ENCODE data around the gene GPR68.
"Not testable (repeated sequence)": the region's sequence is repeated elsewhere in the genome, so short reads cannot be mapped to it uniquely, and the experiment has no call there.

GPR68 gene

DNA sequence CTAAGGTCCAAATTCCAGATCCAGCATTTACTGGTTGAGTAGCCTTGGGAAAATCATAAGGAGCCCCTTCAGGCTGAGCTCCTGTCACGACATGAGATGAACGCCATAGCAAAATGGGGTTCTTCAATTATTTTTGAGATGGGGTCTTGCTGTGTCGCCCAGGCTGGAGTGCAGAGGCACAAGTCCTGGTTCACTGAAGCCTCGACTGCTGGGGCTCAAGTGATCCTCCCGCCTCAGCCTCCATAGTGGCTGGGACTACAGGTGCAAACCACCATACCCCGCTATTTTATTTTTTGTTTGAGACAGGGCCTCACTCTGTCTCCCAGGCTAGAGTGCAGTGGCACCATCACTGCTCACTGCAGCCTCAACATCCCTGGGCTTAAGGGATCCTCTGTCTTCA, 25.7 kb upstream of the GPR68 start:
- peak overlapping the region; percentile 82 for H3K27ac Mint-ChIP-seq (ENCODE audit: low read depth)
- no peaks in the 10 kb centered on the region for H3K27me3 Mint-ChIP-seq
- peaks cover 57% of the 10 kb centered on the region for H3K36me3 Mint-ChIP-seq (ENCODE audit: insufficient read depth)
- no peak for ATAC-seq (replicated peaks; ENCODE audit: extremely low read depth, poor library complexity, severe bottlenecking)
- no peak overlapping the region for H3K4me3 Mint-ChIP-seq
- H3K9me3 Mint-ChIP-seq = no peaks in the 10 kb centered on the region
- peaks cover 38% of the 10 kb centered on the region for H3K4me1 Mint-ChIP-seq
- no peak for DNase-seq (ENCODE audit: low spot score in 2 of 2)

DNA sequence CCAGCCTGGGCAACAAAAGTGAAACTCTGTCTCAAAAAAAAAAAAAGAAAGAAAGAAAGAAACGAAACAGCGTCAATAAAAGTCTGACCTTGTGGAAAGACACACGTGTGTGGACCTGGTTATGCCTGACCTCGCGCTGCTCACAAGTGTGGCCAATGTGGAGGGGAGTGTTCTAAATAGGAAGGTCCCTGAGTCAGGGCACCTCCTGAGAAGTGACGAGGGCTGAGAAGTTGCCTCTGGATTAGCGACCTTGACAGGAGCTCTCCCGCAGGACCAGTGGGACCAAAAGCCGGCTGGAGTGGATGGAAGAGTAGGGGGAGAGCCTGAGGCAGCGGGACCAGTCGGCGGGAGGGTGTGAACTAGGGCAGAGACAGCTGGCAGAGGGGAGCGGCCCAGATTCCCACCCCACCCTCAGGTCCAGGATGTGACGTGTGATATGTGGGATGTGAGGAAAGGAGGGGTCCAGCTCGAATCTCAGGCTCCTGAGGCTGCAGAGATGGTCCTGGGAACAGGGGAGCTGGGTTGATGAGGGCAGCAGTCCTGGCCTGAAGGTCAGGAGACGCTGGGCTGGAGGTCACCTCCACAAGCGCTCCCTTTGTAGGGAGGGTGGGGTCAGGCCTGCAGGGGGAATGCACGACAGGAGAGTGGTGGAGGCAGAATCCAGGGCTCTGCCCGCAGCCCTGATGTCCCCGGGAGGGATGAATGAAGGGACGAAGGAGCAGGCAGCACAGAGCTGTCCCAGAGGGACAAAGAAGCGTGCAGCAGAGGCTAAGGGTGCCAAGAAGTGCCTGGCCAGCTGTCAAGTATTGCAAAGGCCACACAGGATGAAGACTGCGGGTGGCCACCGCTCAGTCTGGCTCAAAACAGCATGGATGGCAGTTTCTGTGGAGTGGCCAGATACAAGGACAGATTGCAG, 24.8 kb upstream of the GPR68 start:
- peaks cover 54% of the 10 kb centered on the region for H3K36me3 Mint-ChIP-seq (ENCODE audit: insufficient read depth)

DNA sequence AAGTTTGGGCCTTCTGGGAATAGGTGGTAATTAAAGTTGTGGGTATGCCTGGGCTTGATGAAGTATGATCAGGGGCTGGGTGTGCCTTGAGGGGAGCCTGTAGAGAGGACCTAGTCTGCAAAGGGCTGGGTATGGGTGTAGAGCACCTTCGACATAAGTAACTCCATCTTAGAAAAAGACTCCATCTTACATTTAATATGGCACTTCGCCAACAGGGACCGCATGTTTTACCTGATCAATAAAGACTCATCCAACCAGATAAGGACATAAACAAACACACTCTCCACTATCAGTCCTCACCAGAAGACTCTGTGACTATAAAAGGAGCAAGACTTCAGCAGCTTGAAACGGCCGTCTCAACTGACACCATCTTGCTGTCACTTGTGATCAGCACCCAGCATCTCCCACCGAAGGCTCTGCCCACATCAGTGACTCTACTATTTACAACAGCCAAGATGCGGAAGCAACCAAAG, 23.5 kb upstream of the GPR68 start:
- DNase-seq (ENCODE audit: low spot score in 2 of 2) (no peak), ATAC-seq (replicated peaks; ENCODE audit: extremely low read depth, poor library complexity, severe bottlenecking) (no peak)
- peaks cover 53% of the 10 kb centered on the region for H3K4me1 Mint-ChIP-seq
- peaks cover 55% of the 10 kb centered on the region for H3K36me3 Mint-ChIP-seq (ENCODE audit: insufficient read depth)
- H3K4me3 Mint-ChIP-seq = no peak overlapping the region
- H3K27me3 Mint-ChIP-seq = no peaks in the 10 kb centered on the region
- no peaks in the 10 kb centered on the region for H3K9me3 Mint-ChIP-seq
- H3K27ac Mint-ChIP-seq (ENCODE audit: low read depth) = peak overlapping the region; percentile 82

More for the DNA sequence above, 24.8 kb upstream of the GPR68 start:
- H3K4me1 Mint-ChIP-seq = peaks cover 45% of the 10 kb centered on the region
- peak overlapping the region; percentile 82 for H3K27ac Mint-ChIP-seq (ENCODE audit: low read depth)
- H3K27me3 Mint-ChIP-seq = no peaks in the 10 kb centered on the region
- no peaks in the 10 kb centered on the region for H3K9me3 Mint-ChIP-seq
- DNase-seq (ENCODE audit: low spot score in 2 of 2) (no peak), ATAC-seq (replicated peaks; ENCODE audit: extremely low read depth, poor library complexity, severe bottlenecking) (no peak)
- H3K4me3 Mint-ChIP-seq = peak overlapping the region; percentile 33

DNA sequence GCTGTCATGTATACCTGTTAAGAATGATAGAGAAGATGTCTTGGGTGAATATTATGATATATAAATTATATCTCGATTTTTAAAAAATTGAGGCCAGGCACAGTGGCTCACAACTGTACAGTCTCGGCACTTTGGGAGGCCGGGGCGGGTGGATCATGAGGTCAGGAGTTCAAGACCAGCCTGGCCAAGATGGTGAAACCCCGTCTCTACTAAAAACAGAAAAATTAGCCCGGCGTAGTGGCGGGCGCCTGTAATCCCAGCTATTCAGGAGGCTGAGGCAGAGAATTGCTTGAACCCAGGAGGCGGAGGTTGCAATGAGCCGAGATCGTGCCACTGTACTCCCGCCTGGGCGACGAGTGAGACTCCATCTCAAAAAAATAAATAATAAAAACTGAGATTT, 21.8 kb upstream of the GPR68 start:
- ATAC-seq (replicated peaks; ENCODE audit: extremely low read depth, poor library complexity, severe bottlenecking); H3K9me3 Mint-ChIP-seq; H3K27me3 Mint-ChIP-seq; DNase-seq (ENCODE audit: low spot score in 2 of 2): not testable (repeated sequence)
- peaks cover 51% of the 10 kb centered on the region for H3K36me3 Mint-ChIP-seq (ENCODE audit: insufficient read depth)
- peak overlapping the region; percentile 82 for H3K27ac Mint-ChIP-seq (ENCODE audit: low read depth)
- H3K4me3 Mint-ChIP-seq = peak overlapping the region; percentile 28
- peaks cover 53% of the 10 kb centered on the region for H3K4me1 Mint-ChIP-seq

DNA sequence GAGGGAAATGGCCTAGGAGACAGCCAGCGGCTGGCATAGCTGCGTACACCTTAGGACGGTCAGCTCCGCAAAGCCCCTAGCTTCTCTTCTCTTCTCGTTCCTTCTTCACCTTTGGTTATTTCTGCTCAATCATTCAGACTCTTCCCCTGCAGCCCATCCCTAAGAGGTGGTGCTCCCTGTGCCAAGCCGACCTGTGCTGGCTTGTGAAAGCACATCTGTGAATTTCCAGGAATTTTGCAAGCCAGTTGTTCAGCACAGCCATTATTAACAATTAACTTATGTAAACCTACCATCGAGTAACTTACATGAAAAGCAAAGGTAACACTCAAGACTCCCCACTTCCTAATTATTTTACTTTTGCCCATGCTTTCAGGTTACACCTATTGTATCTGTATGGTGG, 20.9 kb upstream of the GPR68 start:
- H3K4me1 Mint-ChIP-seq = peaks cover 62% of the 10 kb centered on the region
- peak overlapping the region; percentile 82 for H3K27ac Mint-ChIP-seq (ENCODE audit: low read depth)
- no peaks in the 10 kb centered on the region for H3K27me3 Mint-ChIP-seq
- H3K4me3 Mint-ChIP-seq = peak overlapping the region; percentile 28
- DNase-seq (ENCODE audit: low spot score in 2 of 2) (no peak), ATAC-seq (replicated peaks; ENCODE audit: extremely low read depth, poor library complexity, severe bottlenecking) (no peak)
- H3K36me3 Mint-ChIP-seq (ENCODE audit: insufficient read depth) = peaks cover 51% of the 10 kb centered on the region
- no peaks in the 10 kb centered on the region for H3K9me3 Mint-ChIP-seq

DNA sequence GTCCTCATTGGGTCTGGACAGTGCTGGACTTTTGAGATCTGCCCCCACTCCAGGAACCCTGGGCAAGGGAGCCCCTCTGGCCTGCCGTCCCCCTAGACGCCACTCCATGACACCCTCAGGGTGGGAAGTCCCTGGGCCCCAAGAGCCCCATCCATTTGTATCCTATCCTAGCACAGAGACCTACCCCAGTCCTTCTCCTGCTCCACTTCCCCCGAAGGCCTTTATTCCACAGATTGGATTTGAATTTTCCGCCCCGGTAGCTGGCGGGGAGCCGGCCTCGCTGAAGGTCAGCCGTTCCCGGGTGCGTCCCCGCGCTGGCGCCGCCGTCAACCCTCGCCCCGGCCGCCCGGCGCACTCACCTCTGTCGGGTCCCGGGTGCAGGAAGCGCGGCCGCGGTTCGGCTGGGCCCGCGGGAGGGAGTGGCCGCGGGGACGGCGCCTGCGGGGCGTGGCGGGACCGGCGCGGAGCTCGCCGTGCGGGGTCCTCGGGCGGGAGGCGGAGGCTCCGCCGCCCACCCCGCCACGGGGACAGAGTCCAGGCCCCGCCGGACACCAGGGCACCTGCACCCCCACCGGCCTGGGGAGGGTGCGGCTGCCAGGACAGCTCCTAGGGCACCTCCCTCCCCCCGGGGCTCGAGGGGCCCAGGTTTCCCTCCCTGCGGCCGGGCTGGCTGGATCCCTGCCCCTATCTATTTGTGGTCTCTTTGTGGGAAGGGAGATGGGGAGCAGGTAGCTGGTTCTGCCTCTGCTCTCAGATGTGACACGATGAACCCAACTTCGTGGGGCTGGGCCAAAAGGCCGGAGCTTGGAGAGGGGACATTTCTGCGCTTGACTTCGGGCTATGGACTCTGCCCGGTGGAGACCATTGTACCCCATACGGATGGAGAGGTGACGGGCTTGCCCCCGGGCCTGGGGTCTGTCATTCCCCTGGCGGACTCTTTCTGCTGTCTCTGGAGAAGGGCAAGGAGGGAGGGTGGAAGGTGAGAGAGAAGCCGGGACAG, 19.9 kb upstream of the GPR68 start:
- DNase-seq (ENCODE audit: low spot score in 2 of 2) (no peak), ATAC-seq (replicated peaks; ENCODE audit: extremely low read depth, poor library complexity, severe bottlenecking) (peak; percentile 26)
- Mint-ChIP-seq H3K4me3 (peak overlapping the region; percentile 62), H3K9me3 (no peaks in the 10 kb centered on the region), H3K4me1 (peaks cover 62% of the 10 kb centered on the region), H3K27me3 (no peaks in the 10 kb centered on the region), H3K27ac (ENCODE audit: low read depth) (peak overlapping the region; percentile 82), H3K36me3 (ENCODE audit: insufficient read depth) (peaks cover 43% of the 10 kb centered on the region)

DNA sequence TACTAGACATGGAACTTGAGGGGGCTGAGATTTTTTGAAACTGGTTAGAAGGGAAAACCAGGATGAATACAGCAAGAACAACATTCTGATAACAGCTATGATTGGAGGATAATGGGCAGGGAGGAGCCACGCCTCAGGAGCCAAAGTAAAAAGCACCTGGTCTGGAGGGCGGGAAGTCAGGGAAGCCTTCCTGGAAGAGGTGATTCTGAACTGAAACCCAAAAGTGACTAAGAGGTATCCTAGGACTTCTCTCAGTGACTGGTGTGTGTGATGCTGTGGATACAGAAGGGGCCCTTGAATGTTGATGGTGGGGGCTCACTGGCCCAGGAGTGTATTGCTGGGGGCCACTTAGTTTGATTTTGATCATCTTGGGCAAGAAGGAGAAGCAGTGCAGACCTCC, 18.8 kb upstream of the GPR68 start:
- peaks cover 36% of the 10 kb centered on the region for H3K36me3 Mint-ChIP-seq (ENCODE audit: insufficient read depth)
- peaks cover 60% of the 10 kb centered on the region for H3K4me1 Mint-ChIP-seq
- no peak for ATAC-seq (replicated peaks; ENCODE audit: extremely low read depth, poor library complexity, severe bottlenecking)
- DNase-seq (ENCODE audit: low spot score in 2 of 2) = no peak
- H3K27ac Mint-ChIP-seq (ENCODE audit: low read depth) = peak overlapping the region; percentile 80
- H3K27me3 Mint-ChIP-seq = no peaks in the 10 kb centered on the region
- H3K4me3 Mint-ChIP-seq = peak overlapping the region; percentile 62
- H3K9me3 Mint-ChIP-seq = no peaks in the 10 kb centered on the region

DNA sequence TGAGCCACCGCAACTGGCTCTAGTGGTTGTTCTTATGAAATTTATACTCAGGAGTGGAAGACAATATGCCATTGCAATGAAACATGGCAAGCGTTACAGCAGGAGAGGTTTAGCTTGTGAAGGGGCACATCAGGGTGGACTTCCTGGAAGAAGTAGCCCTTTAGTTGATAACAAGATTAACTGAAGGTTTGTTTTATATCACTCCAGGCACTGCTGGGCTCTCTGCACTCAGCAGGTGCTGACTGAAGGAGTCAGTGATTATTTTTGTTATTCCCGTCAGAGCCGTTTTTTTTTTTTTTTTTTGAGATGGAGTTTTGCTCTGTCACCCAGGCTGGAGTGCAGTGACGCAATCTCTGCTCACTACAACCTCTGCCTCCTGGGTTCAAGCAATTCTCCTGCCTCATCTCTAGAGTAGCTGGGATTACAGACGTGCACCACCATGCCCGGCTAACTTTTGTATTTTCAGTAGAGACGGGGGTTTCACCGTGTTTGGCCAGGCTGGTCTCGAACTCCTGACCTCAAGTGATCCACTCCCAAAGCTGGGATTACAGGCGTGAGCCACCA, 17.6 kb upstream of the GPR68 start:
- no peak overlapping the region for H3K4me3 Mint-ChIP-seq

DNA sequence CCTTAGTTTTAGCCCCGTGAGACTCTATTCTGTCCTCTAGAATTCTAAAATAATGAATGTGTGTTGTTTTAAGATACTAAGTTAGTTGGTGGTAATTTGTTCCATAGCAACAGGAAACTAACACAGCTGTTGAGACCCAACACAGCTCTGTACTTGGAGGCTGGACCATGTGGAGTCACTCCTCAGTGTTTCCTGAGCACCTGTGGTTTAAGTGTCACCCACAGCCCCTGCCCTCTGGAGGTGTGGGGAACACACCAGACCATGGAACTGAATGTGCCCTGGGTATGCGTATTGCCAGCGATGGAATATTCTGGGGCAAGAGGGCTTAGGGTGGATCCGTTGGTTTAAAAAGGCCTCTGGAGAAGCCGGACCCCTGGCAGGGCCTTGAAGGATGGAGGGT, 16.6 kb upstream of the GPR68 start:
- DNase-seq (ENCODE audit: low spot score in 2 of 2) (peak in 1 of 2 donors; percentile 43), ATAC-seq (replicated peaks; ENCODE audit: extremely low read depth, poor library complexity, severe bottlenecking) (peak; percentile 78)
- Mint-ChIP-seq H3K4me1 (peaks cover 64% of the 10 kb centered on the region), H3K36me3 (ENCODE audit: insufficient read depth) (peaks cover 36% of the 10 kb centered on the region), H3K4me3 (peak overlapping the region; percentile 17), H3K27me3 (no peaks in the 10 kb centered on the region), H3K9me3 (no peaks in the 10 kb centered on the region), H3K27ac (ENCODE audit: low read depth) (peak overlapping the region; percentile 75)

More for the DNA sequence above, 17.6 kb upstream of the GPR68 start:
- H3K27ac Mint-ChIP-seq (ENCODE audit: low read depth) = peak overlapping the region; percentile 15
- ATAC-seq (replicated peaks; ENCODE audit: extremely low read depth, poor library complexity, severe bottlenecking) (no peak), DNase-seq (ENCODE audit: low spot score in 2 of 2) (no peak)
- H3K4me1 Mint-ChIP-seq = peaks cover 57% of the 10 kb centered on the region
- H3K36me3 Mint-ChIP-seq (ENCODE audit: insufficient read depth) = peaks cover 35% of the 10 kb centered on the region
- H3K27me3 Mint-ChIP-seq = no peaks in the 10 kb centered on the region
- no peaks in the 10 kb centered on the region for H3K9me3 Mint-ChIP-seq

DNA sequence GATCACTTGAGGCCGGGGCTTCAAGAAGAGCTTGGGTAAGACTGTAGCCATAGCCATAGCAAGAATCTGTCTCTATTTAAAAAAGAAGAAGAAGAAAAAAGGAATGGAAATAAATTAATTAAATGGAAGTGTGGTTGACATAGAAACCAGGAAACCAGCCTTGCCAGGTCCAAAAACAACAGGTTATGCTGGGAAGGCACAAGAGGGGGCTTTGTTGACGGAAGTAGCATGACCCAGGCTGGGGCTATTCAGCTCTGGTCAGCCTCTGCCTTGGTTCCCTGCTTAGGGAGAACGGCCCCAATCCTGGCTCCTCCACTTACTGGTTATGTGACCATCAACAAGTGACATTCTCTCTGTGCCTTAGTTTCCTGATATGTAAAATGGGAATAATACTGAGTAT, 14.4 kb upstream of the GPR68 start:
- ATAC-seq (replicated peaks; ENCODE audit: extremely low read depth, poor library complexity, severe bottlenecking) = no peak
- peaks cover 64% of the 10 kb centered on the region for H3K4me1 Mint-ChIP-seq
- no peak for DNase-seq (ENCODE audit: low spot score in 2 of 2)
- H3K36me3 Mint-ChIP-seq (ENCODE audit: insufficient read depth) = peaks cover 36% of the 10 kb centered on the region
- H3K27ac Mint-ChIP-seq (ENCODE audit: low read depth) = peak overlapping the region; percentile 22
- no peaks in the 10 kb centered on the region for H3K9me3 Mint-ChIP-seq
- H3K27me3 Mint-ChIP-seq = no peaks in the 10 kb centered on the region
- H3K4me3 Mint-ChIP-seq = no peak overlapping the region

DNA sequence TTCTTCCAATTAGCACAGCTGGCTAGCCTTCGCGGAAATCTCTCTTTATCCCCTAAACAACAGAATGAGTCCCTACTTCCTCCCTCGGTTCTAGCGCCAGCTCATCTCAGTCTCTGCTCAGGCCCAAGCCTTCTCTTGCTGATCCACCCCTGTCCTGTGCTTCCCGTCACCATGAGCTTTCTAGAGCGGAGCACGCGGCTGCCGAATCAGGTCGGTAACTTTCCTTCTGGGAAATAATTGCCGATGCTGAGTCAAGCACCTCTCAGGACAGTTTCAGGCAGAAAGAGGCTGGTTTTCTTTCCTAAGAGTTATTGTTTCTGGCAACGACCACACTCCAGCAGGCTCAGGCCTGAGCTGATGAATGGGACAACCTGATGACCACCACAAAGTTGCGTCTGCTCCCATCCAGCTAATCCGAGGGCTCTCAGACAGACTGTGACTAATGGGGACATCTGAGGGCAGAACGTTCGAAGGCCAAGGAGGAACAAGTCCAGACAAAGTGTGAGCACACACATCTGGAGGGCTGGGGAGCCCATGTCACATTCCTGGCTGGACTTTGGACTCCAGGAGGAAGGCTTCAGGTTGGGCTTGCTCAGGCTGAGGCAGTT, 13.6 kb upstream of the GPR68 start:
- ATAC-seq (replicated peaks; ENCODE audit: extremely low read depth, poor library complexity, severe bottlenecking) (no peak), DNase-seq (ENCODE audit: low spot score in 2 of 2) (no peak)
- H3K4me1 Mint-ChIP-seq = peaks cover 59% of the 10 kb centered on the region
- H3K27me3 Mint-ChIP-seq = no peaks in the 10 kb centered on the region
- no peak overlapping the region for H3K27ac Mint-ChIP-seq (ENCODE audit: low read depth)
- no peaks in the 10 kb centered on the region for H3K9me3 Mint-ChIP-seq
- H3K4me3 Mint-ChIP-seq = no peak overlapping the region
- H3K36me3 Mint-ChIP-seq (ENCODE audit: insufficient read depth) = peaks cover 32% of the 10 kb centered on the region
